GM19468 (cell line): ENCODE measurements around the gene DOCK4.

Experiments
- ATAC-seq: cut with Tn5 transposase; IDR thresholded peaks from one replicate; pipeline ENCODE4 v1.9.1; 2021; ENCODE audit warnings: mild to moderate bottlenecking, moderate library complexity, moderate number of reproducible peaks; ENCODE audit not compliant: unreplicated experiment; ENCODE audit errors: extremely low read depth

Gene DOCK4

DNA sequence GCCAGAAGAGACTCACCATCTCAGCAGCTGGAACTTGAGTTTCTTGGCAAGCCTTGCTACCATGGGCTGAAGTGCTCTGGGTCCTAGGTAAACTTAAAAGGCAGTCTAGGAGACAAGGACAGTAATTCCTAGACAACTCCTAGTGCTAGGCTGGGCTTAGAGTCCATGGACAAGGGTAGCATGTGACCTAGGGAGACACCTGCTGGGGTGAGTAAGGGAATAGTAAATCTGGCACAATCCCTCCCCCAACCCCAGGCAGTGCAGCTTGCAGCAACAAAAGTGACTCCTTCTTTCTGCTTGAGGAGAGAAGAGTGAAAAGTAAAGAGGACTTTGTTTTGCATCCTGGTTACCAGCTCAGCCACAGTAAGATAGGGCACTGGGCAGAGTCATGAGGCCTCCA, 327.4 kb downstream of the DOCK4 start:
- no peak for ATAC-seq

GRCh38 chr7:111877931-111878330, 328.3 kb downstream of the DOCK4 start:
- ATAC-seq: no peak

DNA sequence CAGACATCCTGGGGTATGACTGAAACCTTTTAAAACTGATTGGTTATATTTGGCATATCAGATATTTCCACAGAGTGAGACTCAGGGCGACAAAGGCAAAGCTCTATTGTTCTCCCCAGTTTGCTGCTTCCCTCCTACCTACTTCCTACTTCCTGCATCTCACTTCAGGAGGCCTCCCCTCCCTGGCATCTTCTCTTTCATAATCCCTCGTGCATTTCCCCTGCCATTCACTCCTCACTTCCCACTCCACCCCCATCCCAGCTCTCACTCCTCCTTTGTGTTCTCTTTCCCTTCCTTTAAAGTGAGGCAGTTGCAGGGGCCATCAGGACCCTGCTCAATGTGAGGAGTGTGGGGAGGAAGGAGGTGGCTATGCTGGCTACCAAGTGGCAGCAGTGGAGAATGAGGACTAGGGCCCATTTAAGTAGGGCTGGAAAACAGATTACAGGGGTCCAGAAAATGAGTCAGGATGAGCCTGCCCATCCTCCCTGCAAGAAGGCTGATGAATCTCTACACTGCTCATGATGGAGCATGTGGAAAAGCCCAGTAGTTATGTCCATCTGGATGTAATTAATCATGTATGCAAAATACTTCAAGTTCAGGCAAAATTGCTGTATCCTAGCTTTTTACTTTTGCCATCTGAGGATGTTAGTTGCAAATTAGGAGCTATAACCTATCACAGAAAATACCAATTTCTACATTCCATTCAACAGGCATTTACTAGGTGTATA, 332.1 kb downstream of the DOCK4 start:
- ATAC-seq: no peak

DNA sequence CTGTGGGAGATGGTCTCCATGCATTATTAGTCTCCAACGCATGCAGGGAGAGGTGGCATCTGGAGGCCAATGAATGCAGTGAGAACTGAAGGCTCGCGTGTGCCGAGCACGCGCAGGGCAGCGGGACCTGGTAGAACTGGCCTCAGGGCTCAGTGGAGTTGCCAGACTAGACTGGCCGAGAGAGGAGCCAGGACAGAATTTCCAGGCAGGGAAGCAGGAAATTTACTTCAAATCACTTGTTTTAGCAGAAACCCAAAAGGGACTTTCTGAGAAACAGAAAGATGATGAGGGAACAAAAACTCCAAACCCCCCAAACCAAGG, 332.9 kb downstream of the DOCK4 start:
- ATAC-seq: no peak

DNA sequence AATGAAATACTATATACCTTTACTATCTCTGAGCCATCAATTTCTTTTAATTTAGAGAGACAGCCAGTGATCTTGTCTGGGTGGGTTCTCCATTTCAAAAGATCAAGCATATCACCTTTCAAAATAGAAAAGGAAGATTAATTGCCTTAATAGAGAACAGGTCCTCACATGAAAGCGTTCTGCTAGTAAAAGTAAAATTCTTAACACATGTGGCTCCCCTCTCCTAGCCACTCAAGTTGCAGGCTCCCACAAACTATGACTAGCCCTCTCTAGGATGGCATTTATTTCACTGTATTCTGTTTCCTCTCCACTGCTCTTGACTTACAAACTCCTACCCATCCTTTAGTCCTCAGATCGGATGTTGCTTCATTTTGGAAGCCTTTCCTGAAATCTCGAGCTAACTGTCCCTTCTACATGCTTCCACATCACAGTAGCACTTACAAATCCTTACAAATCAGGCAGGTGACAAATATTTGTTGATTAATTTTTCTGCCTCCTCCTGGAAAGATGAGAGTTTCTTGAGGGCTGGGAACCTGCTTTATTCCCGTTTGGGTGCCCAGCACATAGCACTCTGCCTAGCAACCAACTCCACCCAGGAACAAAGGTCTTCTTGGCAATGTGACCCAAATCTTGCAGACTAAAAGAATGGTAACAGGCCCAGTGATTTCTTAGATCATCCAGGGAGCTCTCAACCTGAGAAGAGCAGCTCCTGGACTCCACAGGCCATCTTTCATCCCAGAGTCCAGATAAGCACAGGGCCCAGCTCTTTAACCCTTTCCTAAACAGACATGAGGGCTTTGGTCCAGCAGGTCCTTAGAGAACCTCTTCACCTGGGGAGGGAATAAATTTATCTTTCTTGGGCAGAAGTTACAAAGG, 333.5 kb downstream of the DOCK4 start:
- ATAC-seq: no peak

DNA sequence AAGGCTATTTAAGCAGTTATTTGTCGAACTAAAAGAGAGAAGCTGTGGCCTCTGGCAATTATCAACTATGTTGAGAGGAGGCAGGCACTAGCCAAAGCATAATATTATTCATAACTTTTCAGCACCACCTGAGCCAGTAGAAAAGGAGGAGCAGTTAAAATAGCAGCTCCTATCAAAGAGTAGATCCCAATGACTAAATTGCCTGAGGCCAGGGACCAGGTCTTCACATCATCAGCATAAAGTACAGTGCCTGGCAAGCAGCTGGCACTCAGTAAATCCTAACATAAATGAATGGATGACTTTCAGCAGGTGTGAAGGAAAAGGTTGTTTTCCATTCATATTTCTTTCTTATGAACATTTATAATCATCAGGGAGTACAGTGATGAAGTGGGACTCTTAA, 334.9 kb downstream of the DOCK4 start:
- no peak for ATAC-seq

DNA sequence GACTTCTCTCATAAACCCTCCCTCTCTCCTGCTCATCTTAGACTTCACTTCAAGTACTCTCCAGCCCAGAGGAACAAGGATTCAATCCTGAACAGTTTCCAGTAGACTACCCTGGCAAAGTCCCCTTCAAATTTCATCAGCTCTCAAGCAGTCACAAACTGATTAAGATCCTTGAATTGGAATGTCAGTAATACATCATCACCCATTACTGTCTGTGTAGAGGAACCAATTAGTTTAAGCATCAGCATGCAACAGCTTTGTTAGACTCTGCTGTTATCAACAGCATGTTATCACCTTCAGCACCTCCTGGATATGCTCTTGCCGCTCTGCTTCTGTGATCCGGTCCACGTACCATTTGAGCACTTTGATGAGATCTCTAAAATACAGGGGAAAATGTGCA, 336.9 kb downstream of the DOCK4 start:
- no peak for ATAC-seq

DNA sequence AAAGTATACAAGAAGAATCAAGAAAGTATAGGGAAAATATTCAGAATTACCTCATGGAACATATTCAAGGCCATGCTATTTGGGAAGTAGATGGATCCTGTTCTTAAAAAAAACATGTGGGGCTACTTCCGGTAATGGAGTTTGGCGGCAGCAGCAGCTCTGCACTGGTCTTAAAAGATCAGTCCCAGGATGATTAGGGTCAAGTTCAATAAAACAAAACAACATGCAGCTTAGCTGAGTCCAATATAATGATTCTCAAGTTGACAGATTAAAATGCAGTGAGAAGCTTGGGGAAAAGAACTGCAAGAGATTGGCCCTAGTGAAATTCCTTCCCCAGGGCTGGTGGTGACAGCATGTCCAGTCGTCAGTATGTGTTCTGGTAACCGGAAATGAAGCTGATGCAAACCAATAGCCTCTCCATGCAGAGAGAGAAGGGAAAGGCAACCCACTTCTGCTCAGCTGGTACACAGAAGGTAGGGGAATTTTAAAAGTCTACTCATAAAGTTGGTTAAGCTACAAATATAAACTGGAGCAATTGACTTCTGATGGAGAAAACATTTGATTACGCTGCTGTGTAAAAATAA, 338.8 kb downstream of the DOCK4 start:
- ATAC-seq: no peak

DNA sequence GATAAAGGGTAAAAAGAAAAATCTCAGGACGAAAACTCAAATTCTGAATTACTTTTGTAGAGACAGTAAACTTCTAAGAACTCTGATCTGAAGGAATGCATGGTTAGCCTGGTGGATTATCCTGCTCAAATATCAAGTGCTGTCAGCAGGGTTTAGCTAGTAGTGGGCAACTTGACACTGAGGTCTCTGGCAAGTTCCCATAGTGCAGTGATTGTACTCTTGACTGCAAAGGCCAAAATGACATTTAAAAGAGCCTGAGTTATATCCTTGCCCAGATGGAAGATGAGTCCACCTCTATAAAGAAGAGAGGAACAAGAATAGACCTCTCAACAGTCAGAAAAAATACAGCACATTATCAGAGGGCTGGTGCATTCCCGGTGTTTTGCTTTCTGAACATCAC, 339.4 kb downstream of the DOCK4 start:
- no peak for ATAC-seq

GRCh38 chr7:111865430-111865829, 340.8 kb downstream of the DOCK4 start:
- no peak for ATAC-seq

- no peak for ATAC-seq
Observed at GRCh38 chr7:111864291-111864976, 341.8 kb downstream of the DOCK4 start.

DNA sequence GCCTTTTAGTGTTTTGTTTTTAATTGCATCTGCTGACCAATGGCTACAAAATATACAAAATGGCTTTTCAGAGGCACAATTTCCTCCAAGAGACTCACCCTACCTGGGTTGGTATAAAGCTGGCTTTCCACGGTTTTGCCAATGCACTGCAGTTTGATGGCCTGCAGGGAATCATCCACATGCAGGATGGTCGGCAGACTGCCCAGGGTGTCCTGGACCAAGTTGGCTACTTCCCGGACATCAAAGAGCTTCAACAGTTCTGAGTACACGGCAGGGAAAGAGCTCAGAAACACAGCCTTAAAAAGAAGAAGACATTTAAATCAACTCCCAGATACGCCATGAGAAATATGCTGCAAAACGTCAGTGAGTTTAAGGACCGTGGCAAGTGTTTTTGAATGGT, 342.9 kb downstream of the DOCK4 start:
- no peak for ATAC-seq

GRCh38 chr7:111860248-111860647, 346.0 kb downstream of the DOCK4 start:
- ATAC-seq: no peak

DNA sequence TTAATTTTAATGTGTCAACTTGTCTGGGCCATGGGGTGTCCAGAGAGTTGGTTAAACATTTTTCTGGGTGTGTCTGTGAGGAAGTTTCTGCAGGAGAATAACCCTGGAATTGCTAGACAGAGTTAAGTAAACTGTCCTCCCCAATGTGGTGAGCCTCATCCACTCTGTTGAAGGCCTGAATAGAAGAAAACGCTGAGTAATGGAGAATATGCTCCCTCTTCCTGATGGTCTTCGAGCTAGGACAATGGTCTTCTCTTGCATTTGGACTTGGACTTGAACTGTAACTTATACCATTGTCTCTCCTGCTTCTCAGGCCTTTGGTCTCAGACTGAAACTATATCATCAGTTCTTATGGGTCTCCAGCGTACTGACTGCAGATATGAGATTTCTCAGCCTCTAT, 347.9 kb downstream of the DOCK4 start:
- ATAC-seq: no peak

DNA sequence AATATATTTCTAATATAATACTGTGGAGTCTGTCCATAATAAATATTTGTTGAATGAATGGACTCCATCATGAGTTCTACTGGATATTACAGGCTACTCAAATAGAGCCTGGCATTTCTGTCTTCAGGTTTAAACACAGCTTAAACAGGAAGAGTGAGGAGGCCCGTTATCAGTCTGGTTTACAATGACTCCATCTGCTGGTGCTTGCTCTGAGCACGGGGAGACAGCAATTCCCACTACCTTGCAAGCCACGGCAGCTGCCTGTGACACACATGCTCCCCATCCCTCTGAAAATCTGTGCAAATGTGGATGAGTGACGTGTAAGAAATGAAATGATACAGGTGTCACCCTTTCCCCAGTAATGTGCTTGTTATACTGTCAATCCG, 350.4 kb downstream of the DOCK4 start:
- ATAC-seq: no peak

GRCh38 chr7:111855161-111855841, 350.9 kb downstream of the DOCK4 start:
- no peak for ATAC-seq

DNA sequence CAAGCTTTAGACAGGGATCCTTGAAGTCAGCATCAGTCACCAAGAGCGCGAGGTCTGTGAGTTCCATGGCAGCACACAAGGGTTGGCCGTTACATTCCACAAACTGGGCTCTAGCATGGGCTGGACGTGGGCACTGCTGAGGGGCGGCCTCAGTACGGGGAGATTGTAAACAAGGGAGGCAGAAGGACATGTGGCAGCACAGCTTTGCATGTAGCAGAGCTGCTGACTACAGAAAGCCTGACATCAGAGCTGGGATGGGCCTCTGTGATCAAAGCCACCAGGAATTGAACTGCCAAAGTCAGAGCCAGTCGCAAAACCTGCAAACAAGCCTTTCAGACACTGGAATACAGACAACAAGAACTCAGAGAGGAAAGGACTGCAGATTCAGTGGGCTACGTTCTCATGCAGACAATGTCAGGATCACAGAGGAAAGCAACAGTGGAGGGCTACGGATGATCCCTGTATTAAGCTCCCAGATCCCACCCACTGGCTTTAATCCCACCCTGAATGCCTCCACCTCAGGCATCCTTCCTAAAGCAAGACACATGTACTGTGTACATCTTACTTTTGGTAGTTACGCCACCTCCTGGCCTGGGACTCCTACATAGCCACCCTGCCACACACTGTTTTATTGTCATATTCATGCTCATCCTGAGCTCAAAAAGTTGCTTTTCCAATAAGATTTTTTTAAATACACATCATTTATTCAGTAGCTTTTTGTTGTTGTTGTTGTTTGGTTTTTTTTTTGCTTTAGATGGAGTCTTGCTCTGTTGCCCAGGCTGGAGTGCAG, 352.8 kb downstream of the DOCK4 start:
- ATAC-seq: no peak

DNA sequence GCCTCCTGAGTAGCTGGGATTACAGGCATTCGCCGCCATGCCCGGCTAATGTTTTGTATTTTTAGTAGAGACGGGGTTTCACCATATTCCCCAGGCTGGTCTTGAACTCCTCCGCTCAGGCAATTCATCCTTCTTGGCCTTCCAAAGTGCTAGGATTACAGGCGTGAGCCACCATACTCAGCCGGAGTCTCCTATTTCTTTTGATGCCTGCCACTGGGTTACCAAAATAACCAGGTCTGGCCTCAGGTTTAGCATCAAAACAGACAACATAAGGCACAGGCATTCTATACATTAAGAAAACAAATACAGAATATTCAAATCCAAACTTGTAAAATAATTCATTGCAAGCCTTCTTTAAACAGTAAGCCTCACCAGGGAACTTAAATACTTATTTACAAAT, 354.1 kb downstream of the DOCK4 start:
- no peak for ATAC-seq

DNA sequence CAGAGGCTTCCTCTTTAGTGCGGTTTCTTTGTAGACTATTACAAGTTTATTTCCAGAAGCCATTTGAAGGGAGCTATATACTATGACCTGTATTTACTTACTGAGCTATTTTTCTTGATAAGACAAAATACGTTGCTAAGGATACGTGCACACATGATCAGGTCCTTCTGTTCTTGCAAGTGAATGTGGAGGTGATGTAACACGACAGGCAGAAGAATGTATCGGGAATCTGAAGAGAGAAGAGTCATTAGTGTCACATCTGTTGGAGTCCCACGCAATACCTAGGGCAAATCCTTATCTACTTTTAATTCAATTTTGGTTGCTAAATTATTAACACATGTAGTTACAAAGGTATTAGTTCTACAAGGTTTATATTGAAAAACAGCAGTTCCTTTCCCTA, 359.3 kb downstream of the DOCK4 start:
- ATAC-seq: no peak

DNA sequence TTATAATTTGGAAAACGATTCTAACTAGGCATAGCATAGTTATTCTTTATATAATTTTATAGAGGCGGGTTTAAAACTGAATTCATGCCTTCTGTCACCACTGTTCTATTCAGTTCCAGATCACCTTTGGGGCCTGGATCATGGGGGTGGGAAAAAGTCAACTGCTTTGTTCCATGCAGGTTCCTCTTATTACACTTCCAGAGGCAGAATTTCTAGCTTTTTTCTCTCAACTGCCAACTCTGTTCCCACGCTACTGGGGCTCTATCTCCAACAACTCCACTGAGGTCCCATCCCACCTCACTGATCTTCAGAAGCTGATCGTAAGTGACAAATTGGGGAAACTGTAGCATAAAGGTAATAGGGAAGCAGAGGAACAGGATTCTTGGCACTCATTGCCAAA, 360.3 kb downstream of the DOCK4 start:
- ATAC-seq: no peak
